ENCODE data around the gene H6PD.

Gene H6PD

DNA sequence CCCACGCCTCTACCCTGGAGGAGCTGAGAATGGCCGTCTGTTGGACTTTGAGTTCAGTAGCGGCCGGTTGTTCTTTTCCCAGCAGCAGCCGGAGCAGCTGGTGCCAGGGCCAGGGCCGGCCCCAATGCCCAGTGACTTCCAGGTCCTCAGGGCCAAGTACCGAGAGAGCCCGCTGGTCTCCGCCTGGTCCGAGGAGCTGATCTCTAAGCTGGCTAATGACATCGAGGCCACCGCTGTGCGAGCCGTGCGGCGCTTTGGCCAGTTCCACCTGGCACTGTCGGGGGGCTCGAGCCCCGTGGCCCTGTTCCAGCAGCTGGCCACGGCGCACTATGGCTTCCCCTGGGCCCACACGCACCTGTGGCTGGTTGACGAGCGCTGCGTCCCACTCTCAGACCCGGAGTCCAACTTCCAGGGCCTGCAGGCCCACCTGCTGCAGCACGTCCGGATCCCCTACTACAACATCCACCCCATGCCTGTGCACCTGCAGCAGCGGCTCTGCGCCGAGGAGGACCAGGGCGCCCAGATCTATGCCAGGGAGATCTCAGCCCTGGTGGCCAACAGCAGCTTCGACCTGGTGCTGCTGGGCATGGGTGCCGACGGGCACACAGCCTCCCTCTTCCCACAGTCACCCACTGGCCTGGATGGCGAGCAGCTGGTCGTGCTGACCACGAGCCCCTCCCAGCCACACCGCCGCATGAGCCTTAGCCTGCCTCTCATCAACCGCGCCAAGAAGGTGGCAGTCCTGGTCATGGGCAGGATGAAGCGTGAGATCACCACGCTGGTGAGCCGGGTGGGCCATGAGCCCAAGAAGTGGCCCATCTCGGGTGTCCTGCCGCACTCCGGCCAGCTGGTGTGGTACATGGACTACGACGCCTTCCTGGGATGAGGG is 29.7 kb downstream of the H6PD start:
- TF ChIP-seq ZNF274 (IDR thresholded peaks at IDR 0.05; ENCODE audit: low read depth, low read length), result no peak
- no peak overlapping the region for H3K4me3 ChIP-seq (ENCODE audit: low read length)

DNA sequence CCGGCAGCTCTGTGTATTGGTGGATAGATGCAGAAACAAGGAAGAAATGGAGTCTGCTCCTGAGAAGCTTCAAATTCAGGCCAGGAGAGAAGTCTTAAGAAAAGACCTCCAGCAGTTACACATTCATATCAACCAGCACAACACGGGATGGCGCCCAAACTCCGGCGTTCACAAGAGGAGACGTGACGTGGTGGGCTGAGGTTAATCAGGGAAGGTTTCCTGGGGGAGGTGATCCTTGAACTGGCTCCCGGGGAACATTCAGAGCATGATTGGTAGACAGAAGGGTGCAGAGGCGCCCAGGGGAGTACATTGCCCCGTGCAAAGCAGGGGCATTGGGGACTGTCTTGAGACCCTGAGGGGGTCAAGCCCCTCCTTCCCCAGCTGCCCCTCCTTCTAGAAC is 30.5 kb downstream of the H6PD start:
- no peak overlapping the region for H3K4me3 ChIP-seq (ENCODE audit: low read length)
- TF ChIP-seq ZNF274 (IDR thresholded peaks at IDR 0.05; ENCODE audit: low read depth, low read length), result no peak

DNA sequence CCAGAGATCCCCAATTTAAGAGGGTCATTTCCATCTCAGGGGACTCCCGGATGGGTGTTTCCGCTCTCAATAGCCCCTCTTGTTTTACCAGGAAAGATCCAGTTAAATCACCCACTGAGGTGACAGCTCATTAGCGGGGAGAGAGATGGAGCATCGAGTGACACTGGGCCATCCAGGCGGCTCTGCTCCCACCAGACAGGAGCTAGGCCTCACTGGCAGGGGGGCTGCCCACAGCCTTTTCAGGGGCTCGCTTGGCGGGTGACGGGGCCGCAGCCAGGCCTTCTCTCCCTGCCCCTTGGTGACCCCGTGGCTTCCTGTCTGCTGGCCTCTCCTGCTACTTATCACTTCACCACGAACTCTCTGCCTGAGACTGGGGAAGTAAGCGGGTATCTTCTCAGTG is 31.4 kb downstream of the H6PD start:
- TF ChIP-seq ZNF274 (IDR thresholded peaks at IDR 0.05; ENCODE audit: low read depth, low read length), result no peak

DNA sequence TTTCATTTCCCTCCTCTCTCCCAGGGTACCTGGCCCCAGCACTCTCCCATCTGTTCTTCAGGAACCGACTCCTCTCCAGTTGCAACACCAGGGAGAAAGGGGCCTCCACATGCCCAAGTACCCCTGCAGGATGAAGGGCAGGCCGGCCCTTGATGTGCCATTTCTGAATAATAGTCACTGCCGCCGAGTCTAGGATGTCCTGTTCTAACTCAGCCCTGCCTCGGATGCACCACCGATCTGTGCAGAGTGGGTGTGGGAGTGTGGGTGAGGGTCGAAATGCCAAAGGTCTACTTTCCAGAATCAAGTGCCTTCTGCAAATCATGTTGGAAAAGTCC is 32.7 kb downstream of the H6PD start:
- no peak overlapping the region for H3K4me3 ChIP-seq (ENCODE audit: low read length)
- no peak for TF ChIP-seq ZNF274 (IDR thresholded peaks at IDR 0.05; ENCODE audit: low read depth, low read length)

More for the DNA sequence above, 31.4 kb downstream of the H6PD start:
- no peak overlapping the region for H3K4me3 ChIP-seq (ENCODE audit: low read length)

DNA sequence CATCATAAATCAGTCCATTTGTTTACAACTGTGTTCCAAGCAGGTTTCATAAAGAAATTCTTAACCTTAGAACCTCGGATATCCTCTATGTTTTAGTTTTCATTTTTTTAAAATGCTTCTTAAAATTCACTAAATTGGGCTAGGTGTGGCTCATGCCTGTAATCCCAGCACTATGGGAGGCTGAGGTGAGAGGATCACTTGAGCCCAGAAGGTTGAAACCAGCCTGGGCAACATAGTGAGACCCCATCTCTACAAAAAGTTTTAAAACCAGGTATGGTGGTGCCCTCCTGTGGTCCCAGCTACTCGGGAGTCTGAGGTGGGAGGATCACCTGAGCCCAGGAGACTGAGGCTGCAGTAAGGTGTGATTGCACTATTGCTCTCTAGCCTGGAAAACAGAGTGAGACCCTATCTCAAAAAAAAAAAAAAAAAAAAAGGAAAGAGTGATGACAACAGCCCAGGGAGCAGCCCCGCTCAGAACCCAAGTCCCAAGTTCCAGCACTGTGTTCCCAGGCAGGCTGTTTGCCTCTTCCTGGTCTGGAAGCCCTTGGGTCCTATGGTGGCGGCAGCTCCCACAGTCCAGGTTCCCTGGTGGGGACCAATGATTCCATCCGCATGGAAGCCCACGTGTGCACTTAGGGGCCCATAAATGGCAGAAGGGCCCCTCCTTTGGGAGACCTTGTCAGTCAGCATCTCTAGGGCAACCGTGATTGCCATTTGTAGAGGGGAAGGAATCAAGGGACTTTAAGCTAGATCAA is 33.4 kb downstream of the H6PD start:
- H3K4me3 ChIP-seq (ENCODE audit: low read length), result no peak overlapping the region
- TF ChIP-seq ZNF274 (IDR thresholded peaks at IDR 0.05; ENCODE audit: low read depth, low read length), result no peak

DNA sequence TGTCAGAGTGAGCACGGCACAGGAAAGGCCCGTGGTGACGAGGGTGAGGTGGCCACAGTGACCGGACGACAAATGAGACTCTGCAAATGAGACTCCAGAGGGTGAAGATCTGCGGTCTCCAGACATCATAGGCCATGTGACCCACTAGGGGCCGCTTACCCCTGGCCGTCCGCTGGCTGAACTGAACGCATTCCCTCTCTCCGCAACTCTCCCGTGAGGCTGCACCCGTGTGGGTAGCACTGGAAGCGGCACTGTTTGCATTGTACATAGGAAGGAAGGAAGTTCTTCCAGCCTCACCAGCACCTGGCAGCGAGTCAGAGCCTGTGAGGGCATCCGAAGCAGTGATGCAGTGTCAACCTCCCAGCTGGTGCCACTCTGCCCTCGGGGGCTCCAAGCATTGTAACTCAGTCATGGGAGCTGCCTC is 34.5 kb downstream of the H6PD start:
- H3K4me3 ChIP-seq (ENCODE audit: low read length), result no peak overlapping the region
- no peak for TF ChIP-seq ZNF274 (IDR thresholded peaks at IDR 0.05; ENCODE audit: low read depth, low read length)

DNA sequence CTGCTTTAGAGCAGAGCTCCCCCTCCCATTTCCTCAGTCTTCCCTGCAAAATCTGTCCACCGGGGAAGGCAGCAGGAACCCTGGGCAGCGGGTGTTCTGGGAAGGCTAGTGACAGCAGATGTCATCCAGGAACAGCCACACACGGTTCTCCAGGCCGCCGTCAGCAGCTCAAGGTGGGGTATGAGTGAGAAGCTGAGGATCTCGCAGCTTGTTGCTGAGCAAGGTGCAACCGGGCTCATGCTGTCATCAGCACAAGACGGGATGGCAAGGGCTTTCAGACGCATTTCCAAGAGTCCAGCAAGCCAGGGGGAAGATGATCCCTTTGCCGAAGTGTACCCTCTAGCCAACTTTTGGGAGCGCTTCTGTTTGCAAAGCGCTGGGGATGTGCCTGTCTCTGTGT is 35.1 kb downstream of the H6PD start:
- H3K4me3 ChIP-seq (ENCODE audit: low read length), result no peak overlapping the region
- no peak for TF ChIP-seq ZNF274 (IDR thresholded peaks at IDR 0.05; ENCODE audit: low read depth, low read length)

DNA sequence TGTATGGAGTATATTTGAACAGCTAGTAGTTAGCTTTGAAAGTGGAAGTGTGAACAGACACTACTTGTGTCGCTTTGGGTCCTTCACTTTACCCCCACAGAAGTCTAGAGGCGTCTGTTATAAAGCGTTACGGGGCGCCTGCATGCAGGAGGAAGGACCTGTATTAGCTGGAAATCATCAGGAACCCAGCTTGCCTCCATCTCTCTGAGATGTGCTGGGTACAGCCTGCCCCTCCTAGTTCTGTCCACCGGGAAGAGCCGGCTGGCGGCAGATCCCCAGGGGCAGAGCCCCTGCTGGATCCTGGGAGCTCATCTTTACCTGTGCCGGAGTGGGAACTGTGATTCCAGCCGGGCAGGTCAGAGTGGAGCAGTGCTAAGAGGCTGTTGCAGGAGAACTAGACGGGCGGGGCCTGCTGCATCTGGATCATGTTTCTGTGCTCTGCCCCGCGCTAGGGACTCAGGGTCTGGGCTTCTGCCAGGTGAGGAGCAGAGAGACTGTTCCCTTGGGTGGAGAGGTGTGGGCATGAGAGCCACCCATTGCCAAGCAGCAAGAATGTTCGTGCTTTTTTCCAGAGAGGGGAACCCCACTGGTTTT is 35.8 kb downstream of the H6PD start:
- H3K4me3 ChIP-seq (ENCODE audit: low read length), result no peak overlapping the region
- TF ChIP-seq ZNF274 (IDR thresholded peaks at IDR 0.05; ENCODE audit: low read depth, low read length), result no peak

DNA sequence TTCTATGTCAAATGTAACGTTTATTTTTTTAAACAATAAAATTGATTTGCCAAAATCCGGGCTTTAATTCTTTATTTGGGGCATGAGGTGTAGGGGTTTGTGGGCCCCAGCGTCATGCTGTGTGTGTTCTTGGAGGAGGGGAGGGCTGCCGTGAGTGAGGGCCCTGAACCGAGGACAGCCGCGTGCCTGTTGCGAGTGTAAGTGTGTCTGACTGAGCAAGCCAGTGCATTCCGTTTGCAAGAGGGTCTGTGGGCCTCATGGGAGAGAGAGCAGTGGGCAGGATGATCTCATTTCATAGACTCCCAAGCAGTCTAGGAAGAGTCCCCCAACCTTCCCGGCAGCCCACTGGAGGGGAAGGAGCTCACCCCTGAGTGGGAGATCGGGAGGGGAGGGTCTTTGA is 36.7 kb downstream of the H6PD start:
- no peak for TF ChIP-seq ZNF274 (IDR thresholded peaks at IDR 0.05; ENCODE audit: low read depth, low read length)
- no peak overlapping the region for H3K4me3 ChIP-seq (ENCODE audit: low read length)

DNA sequence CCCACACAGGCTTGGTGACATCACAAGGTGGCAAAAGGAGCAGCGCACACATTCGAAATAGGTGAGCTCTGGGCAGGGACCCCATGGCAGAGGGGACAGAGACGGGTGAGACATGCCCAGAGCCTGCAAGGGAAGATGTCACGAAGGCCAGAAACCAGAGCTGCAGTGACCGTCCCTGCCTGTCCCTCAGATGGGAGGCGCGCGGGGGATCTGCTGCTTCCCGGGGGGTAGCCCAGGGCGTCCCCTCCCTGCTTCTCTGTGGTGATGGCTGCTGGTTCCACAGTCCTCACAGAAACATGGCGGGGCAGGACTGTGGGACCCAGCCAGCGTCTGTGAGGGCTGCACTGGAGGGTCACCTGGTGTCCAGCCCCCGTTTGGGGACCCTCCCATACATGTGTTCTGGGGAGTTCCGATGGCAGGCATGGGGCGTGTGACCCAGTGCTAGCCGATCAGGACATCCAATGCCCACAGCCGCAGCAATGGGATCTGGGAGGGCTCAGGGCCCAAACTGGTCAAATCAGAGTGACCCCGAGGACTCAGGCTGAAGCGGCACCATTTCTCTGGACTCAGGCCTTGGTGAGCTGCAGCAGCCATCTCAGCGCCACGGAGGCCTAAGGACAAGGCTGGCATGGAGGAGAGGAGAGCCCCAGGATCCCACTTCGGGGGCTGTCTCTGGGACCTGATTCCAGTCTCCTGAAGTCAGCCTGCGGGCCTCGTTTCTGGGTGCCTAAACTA is 37.5 kb downstream of the H6PD start:
- no peak for TF ChIP-seq ZNF274 (IDR thresholded peaks at IDR 0.05; ENCODE audit: low read depth, low read length)
- no peak overlapping the region for H3K4me3 ChIP-seq (ENCODE audit: low read length)

DNA sequence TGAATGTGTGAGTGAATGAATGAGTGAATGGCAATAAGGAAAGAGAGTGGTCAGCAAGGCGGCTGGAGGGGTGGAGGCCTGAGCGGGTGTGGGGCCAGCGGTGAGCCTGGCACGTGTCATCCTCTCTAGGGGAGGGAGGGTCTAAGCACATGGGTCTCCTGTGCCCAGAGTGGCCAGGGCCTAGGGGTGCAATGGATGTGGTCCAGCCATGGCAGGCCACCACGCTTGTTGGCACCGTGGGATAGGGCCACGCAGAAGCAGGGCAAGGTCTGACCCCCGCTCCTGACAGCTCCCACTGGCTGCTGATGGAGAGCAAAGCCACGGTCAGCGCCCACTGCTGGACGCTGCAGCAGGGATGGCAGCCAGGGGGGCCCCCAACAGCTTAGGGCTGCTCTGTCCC is 38.6 kb downstream of the H6PD start:
- TF ChIP-seq ZNF274 (IDR thresholded peaks at IDR 0.05; ENCODE audit: low read depth, low read length), result no peak
- no peak overlapping the region for H3K4me3 ChIP-seq (ENCODE audit: low read length)

DNA sequence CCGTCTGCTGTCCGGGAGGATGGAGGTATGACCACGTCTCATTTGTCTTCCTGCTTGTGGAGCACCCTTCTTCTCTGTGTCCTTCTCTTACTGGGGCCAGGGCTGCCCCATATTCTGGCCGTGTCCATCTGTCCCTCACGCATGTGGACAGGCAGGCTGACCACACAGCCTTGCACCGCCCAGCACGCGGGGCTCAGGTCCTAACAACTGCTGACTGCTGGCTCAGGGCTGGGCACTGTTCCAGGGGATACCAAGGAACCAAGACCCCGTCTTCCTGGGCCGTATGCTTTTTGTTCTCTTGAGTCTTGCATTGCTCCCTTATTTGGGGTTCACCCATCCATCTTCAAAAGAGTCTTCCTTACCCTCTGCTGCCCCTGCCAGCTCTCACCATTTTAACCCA is 40.6 kb downstream of the H6PD start:
- TF ChIP-seq ZNF274 (IDR thresholded peaks at IDR 0.05; ENCODE audit: low read depth, low read length), result no peak
- H3K4me3 ChIP-seq (ENCODE audit: low read length), result no peak overlapping the region

DNA sequence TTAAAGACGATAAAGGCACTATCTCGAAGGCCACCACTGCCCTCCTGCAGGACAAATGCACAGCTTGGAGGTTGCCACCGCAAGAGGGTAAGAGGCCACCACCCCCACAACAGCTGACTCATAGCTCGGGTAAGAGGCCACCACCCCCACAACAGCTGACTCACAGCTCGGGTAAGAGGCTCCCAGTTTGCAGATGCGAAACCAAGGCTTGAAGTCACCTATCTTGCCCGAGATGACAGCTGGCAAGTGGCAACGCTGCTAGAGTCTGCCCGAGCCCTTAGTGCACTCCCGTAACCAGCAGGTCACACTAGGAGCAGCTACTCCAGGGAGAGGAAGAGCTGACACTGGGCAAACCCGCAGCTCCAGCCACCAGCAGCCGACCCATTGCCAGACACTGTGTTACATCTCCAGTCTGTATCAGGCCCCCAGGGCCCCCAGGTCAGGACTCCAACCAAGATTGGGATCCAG is 41.0 kb downstream of the H6PD start:
- TF ChIP-seq ZNF274 (IDR thresholded peaks at IDR 0.05; ENCODE audit: low read depth, low read length), result no peak
- H3K4me3 ChIP-seq (ENCODE audit: low read length), result no peak overlapping the region

DNA sequence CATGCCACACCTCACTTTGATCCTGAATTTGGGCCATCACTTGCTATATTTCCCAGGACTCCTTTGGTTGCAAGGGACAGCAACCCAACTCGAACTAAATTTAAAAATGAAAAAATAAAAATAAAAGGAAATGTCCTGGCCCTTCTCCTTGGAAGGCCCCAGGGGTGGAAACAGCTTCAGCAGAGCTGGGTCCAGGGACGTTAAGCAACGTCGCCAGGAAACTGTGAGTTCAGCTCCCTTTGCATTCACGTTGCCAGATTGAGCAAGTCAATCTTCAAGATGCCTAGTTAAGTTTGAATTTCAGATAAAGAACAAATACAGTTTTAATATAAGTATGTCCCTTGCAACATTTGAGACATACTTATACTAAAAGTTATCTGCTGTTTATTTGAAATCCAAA is 43.5 kb downstream of the H6PD start:
- H3K4me3 ChIP-seq (ENCODE audit: low read length), result no peak overlapping the region
- no peak for TF ChIP-seq ZNF274 (IDR thresholded peaks at IDR 0.05; ENCODE audit: low read depth, low read length)
